Ammon's horn (tissue), 1 donor: ENCODE results near the gene CFAP99.
"Not testable (repeated sequence)": the region's sequence is repeated elsewhere in the genome, so short reads cannot be mapped to it uniquely, and the experiment has no call there.

Experiments
- DNase-seq: peaks from one replicate; pipeline ENCODE4 v3.0.0-alpha.2; 2016; ENCODE audit warnings: low spot score

The CFAP99 gene

GRCh38 chr4:2418650-2419571, at the start of gene CFAP99:
CFAP99 (plus strand) TSS chr4:2418955.
- DNase-seq = peak; percentile 97

GRCh38 chr4:2370597-2371320, 48.0 kb upstream of the CFAP99 start:
- no peak for DNase-seq

DNA sequence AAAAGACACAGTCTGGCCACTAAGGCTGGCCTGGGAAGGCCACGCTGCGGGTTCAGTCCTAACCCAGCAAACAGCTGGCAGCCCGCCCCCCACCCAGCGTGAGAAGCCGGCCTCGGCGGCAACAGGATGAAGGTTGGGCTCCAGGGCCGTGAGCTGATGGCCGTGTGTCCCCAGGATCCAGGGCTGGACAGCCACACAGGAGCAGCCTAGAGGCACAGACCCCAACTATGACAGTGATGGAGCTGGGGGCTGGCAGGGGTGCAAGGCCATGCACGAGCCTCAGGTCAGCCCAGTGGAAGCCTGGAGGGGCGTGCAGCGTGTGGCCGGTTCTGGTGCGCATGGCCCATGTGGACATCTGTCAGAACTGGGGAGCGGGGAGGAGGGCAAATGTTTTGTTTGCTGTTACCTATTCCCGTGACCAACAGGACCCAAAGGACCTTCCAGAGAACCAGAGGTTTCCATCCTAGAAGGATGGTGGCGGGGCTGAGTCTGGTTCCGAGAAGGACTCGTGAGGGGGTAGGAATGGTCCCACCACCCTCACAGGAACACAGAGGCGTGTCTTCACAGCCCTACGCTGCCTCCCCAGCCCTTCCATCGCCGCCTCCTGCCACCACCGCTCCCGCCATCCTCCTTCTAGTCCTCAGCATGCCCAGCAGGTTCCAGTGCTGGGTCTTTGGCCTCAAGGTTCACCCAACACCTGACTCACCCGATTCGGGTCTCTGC, 46.8 kb upstream of the CFAP99 start:
- DNase-seq = no peak

DNA sequence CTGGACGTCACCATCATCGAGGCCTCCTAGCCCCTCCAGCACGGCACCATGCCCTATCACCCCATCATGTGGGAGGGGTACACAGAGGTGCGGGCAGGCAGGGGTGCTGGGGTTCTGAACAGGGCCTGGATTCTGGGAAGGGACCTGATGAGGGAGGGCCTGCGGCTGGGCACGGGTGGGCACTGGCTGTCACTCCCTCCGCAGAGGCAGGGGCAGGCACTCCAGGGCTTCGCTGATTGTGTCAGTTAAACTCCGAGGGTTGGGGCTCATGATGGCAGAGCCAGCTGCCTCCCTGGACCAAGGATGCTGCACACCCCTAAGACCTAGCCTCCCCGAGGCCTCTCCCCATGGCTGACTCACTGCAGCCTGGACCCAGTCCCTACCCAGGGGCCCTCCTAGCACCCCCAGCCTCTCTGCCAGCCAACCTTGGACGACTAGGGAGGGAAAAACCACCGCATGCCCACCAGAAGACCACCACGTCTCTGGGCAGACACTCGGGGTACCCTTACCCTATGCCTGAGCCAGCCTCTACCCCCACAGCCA, 46.2 kb upstream of the CFAP99 start:
- DNase-seq = no peak

- DNase-seq = no peak
These were observed 45.2 kb upstream of the CFAP99 start for GRCh38 chr4:2373532-2373931.

DNA sequence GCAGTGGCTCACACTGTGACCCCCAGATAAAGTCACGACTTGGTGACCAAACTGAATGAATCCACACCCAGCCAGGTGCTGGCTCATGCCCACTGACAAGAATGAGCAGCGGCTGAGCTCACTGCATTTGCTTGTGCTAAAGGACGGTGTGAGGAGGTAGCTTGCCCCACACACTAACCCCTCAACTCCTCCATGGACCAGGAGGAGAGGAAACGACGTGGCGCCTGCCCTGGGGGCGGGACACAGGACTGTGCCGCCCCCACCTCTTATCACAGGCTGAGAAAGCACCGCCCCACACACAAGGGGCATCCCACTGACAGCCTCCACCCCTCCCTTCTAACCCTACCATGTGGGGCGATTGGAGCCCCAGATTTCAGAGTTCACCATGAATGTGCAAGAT, 43.3 kb upstream of the CFAP99 start:
- DNase-seq = no peak

DNA sequence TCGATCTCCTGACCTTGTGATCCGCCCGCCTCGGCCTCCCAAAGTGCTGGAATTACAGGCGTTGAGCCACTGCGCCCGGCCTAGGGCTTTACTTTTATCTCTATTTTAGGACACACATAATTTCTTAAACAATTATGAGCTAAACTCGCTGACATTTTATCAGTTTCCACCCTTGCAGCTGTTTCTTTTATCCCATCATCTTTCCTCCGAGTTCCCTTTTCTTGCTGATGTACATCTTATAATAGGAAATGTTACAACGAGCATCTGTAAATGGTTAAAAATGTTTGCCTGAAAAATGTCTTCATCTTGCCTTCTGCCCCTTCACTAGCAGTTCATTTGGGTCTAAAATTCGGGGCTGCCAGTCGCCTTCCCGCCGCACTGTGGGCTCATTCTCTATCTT, 41.5 kb upstream of the CFAP99 start:
- DNase-seq = no peak

DNA sequence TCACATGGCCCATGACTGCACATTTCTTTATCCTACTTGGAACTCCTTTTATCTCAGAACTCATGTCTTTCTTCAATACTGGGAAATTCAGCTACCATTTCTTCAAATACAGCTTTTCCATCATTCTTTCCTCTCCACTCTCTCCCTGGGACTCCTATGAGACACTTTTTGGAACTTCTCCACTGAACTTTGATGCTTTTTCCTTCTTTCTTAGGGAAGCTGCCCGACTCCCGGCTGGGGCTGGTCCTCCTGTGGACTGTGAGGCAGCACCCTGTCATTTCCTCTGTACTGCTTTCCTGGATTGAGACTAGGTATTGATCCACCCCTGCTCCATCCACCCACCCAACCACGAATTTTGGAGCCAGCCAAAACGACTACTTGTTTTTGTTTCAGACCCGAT, 40.4 kb upstream of the CFAP99 start:
- DNase-seq = no peak

DNA sequence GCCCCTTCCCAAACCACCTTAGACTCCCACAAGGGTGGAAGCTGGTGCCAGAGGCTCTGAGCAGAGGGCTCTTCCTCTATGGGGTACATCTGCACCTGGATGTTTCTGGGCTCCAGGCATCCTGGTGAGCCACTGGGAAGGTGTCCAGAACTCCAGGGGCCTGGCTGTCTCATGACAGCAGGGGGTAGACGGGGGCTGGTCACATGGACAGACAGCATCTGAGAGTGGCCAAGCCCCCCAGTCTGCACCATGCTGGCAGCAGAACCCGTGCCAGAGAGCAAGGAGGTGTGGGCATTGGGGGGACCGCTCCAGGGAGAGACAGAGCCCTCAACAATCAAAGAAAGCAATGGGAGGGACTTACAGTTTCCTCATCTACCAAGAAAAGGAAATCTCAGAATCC, 39.9 kb upstream of the CFAP99 start:
- DNase-seq = no peak

DNA sequence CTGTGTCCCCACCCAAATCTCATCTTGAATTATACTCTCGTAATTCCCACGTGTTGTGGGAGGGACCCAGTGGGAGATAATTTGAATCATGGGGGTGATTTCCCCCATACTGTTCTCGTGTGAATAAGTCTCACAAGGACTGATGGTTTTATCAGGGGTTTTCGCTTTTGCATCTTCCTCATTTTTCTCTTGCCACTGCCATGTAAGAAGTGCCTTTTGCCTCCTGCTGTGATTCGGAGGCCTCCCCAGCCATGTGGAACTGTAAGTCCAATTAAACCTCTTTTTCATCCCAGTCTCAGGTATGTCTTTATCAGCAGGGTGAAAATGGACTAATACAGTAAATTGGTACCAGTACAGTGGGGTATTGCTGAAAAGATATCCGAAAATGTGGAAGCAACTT, 38.2 kb upstream of the CFAP99 start:
- not testable (repeated sequence) for DNase-seq

DNA sequence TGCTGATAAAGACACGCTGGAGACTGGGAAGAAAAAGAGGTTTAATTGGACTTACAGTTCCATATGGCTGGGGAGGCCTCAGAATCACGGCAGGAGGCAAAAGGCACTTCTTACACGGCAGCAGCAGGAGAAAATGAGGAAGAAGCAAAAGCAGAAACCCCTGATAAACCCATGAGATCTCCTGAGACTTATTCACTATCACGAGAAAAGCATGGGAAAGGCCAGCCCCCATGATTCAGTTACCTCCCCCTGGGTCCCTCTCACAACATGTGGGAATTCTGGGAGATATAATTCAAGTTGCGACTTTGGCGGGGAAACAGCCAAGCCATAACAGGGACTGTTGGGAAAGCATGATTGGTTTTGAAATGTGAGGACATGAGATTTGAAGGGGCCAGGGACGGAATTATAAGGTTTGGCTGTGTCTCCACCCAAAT, 36.0 kb upstream of the CFAP99 start:
- not testable (repeated sequence) for DNase-seq

- not testable (repeated sequence) for DNase-seq
These were observed 35.5 kb upstream of the CFAP99 start for GRCh38 chr4:2383220-2383631.

GRCh38 chr4:2383760-2384159, 35.0 kb upstream of the CFAP99 start:
- DNase-seq = no peak

GRCh38 chr4:2384245-2384644, 34.5 kb upstream of the CFAP99 start:
- no peak for DNase-seq

DNA sequence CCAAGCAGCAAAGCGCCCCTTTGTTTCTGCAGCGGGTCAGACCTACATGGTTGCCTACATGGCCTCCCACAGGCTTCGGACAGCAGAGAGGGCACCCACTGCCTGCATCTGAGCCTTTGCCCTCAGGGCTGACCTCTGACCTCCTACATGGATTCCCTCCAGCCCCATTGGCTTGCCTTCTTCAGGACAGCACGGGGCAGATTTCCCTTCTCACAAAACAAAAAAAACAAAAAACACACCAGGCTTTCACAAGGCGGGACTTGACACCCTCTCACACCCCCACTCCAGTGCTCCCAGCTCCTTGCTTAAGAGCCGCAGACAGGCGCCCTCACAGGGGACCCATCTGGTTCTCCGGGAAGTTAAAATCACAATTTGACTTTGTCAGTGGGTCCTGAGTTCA, 33.2 kb upstream of the CFAP99 start:
- no peak for DNase-seq

- DNase-seq = no peak
These were observed 32.0 kb upstream of the CFAP99 start for GRCh38 chr4:2386717-2387116.

GRCh38 chr4:2387218-2387617, 31.5 kb upstream of the CFAP99 start:
- no peak for DNase-seq

DNA sequence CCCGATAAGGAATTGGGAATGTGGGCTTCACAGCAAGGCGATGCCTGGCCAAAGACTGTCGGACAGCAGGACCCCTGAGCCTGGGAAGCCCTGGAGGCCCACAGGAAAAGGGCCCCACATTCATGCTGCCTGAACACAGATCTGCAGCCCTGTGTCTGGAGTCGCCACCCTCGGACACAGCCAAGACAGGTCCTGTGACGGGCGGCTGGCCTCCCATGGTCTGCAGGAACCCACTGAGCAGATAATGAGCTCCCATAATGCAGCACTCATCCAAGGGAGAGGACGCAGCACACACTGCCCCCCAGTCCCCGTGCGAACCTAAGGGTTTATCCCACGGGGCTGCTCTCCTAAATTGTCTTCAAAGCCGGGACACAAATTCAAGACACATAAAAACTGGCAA, 30.9 kb upstream of the CFAP99 start:
- no peak for DNase-seq

- DNase-seq = no peak
These were observed 30.1 kb upstream of the CFAP99 start for GRCh38 chr4:2388429-2389182.

DNA sequence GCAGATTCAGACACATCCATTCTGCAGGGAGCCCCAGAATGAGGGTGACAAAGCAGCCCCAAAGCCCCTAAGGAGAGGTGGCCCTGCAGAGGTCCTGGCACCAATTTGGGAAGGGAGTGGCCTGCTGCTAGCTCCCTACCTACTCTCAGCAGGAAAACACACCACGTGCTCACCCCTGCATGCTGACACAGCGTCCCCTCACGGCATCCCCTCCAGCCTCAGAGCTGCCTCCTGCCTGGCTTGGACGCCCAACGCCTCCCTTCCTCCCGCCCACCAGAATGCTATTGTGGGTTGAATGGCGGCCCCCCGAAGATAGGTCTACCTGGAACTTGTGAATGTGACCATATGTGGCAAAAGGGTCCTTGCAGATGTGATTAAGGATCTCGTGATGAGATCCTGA, 29.1 kb upstream of the CFAP99 start:
- no peak for DNase-seq

DNA sequence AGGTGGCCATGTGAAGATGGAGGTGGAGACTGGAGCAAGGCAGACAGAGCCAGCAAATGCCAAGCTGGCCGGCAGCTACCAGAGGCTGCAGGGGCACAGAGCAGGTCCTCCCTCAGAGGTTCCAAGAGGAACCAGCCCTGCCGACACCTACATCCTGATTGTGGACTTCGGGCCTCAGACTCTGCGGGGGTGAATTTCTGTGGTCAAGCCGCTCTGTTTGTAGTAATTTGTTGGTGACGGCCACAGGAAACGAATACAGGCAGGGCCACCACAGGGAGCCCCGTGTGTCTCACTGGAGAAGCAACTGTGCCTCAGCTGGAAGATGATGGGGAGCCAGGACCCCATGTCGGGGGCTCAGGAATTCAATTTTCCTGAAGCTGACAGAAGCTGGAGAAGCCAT, 28.6 kb upstream of the CFAP99 start:
- DNase-seq = no peak
